ENCODE measurements around the gene AQP1. TPM values are rescaled to one million over a fixed set of nuclear protein-coding genes. Genes with fewer than 3 reads are reported as not detected.

The AQP1 gene
- total RNA-seq, 1 donor from 2014 or later: 1.4 TPM

DNA sequence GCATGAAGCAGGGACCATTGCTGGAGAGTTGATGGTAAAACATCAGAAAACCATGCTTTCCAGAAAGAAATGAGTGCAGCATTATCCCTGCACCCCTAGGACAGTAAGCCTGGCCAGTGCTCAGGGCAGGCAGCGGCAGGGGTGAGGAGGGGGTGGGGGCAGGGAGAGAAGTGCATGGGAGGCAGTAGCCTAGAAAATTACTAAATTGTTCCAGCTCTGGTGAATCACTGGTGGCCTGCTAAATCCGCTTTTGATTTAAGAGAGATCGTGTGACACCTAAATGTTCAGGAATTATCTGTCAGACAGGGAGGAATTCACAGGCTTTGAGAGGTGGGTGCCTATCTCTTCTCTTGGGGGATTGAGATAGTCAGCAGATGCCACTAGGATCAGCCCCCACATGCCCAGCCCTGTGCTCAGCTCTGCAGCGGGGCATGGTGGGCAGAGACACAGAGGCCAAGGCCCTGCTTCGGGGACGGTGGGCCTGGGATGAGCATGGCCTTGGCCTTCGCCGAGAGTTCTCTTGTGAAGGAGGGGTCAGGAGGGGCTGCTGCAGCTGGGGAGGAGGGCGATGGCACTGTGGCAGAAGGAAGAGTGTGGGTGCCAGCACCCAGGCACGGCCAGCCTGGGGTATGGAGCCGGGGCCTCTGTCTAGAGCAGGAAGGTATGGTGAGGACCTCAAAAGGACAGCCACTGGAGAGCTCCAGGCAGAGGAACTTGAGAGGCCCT, 5.0 kb upstream of the AQP1 start:
- Mint-ChIP-seq H3K27ac (ENCODE audit: unreplicated experiment) (no peak overlapping the region), H3K27me3 (ENCODE audit: low read depth) (no peaks in the 10 kb centered on the region), H3K4me3 (no peak overlapping the region), H3K9me3 (no peaks in the 10 kb centered on the region), H3K4me1 (no peaks in the 10 kb centered on the region), H3K36me3 (ENCODE audit: low read depth) (no peaks in the 10 kb centered on the region)
- TF ChIP-seq, protein P1, sequence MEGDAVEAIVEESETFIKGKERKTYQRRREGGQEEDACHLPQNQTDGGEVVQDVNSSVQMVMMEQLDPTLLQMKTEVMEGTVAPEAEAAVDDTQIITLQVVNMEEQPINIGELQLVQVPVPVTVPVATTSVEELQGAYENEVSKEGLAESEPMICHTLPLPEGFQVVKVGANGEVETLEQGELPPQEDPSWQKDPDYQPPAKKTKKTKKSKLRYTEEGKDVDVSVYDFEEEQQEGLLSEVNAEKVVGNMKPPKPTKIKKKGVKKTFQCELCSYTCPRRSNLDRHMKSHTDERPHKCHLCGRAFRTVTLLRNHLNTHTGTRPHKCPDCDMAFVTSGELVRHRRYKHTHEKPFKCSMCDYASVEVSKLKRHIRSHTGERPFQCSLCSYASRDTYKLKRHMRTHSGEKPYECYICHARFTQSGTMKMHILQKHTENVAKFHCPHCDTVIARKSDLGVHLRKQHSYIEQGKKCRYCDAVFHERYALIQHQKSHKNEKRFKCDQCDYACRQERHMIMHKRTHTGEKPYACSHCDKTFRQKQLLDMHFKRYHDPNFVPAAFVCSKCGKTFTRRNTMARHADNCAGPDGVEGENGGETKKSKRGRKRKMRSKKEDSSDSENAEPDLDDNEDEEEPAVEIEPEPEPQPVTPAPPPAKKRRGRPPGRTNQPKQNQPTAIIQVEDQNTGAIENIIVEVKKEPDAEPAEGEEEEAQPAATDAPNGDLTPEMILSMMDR (conservative IDR thresholded peaks at IDR 0.05): no peak
- no peak for DNase-seq (ENCODE audit: low read depth, low spot score)

DNA sequence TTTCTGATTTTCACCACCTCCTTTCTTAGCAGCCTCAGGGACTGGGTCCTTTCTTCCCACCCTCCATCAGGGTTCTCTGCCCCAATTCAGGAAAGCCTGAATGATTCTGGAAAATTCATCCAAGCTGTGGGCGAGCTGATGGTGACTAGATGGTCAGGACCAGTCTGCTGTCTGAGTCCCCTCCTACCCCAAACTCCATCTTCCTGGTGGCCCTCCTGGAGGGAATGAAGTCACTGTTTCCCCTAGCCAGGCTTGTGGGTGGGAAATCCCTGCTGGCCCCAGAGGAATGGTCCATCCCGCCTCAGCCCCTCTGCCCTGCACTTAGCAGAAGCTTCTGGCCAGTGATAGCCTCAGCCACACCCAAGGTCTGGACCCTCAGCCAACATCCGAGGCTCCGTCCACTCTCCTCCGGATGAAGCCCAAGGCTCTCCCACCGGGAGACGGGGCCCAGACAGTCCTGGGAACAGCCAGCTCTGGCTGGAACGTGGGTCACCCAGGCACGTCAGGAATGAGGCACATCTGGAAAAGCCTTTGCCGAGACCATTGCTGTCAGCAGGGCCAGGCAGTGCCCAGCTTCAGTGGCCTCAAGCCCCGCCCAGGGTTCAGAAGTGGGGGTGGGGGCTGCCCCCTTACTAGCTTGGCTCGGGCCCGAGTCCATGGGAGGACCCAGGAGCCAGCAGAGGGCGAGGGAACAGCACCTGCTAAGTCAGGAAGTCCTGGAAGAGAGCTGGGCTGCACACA, 4.0 kb upstream of the AQP1 start:
- Mint-ChIP-seq H3K27ac (ENCODE audit: unreplicated experiment) (no peak overlapping the region), H3K4me1 (peaks cover 1% of the 10 kb centered on the region), H3K9me3 (no peaks in the 10 kb centered on the region), H3K36me3 (ENCODE audit: low read depth) (no peaks in the 10 kb centered on the region), H3K27me3 (ENCODE audit: low read depth) (no peaks in the 10 kb centered on the region), H3K4me3 (no peak overlapping the region)
- DNase-seq (ENCODE audit: low read depth, low spot score): no peak
- TF ChIP-seq, protein P1 (conservative IDR thresholded peaks at IDR 0.05): no peak

DNA sequence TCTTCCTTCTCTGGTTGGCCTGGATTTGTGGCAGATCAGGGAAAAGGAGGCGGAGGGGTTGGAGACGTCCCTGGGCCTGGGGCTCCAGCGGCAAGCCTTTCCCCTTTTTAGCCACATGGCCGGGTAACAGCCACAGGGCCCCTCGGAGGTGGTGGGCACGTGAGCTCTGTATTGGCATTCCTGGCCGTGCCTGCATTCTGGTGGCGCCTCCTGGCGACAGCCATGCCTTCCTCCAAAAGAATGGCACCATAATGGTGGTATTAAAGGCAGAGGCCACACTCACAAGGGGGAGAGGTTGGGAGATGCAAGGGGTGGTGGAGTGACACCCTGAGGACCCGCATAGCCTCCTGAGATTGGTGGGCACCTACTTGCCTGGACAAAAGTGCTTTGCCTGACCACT, 3.0 kb upstream of the AQP1 start:
- H3K27ac Mint-ChIP-seq (ENCODE audit: unreplicated experiment): no peak overlapping the region
- H3K4me1 Mint-ChIP-seq: peaks cover 5% of the 10 kb centered on the region
- H3K9me3 Mint-ChIP-seq: no peaks in the 10 kb centered on the region
- H3K36me3 Mint-ChIP-seq (ENCODE audit: low read depth): no peaks in the 10 kb centered on the region
- no peaks in the 10 kb centered on the region for H3K27me3 Mint-ChIP-seq (ENCODE audit: low read depth)
- H3K4me3 Mint-ChIP-seq: no peak overlapping the region
- TF ChIP-seq, protein P1 (conservative IDR thresholded peaks at IDR 0.05): peak; percentile 23
- DNase-seq (ENCODE audit: low read depth, low spot score): no peak

DNA sequence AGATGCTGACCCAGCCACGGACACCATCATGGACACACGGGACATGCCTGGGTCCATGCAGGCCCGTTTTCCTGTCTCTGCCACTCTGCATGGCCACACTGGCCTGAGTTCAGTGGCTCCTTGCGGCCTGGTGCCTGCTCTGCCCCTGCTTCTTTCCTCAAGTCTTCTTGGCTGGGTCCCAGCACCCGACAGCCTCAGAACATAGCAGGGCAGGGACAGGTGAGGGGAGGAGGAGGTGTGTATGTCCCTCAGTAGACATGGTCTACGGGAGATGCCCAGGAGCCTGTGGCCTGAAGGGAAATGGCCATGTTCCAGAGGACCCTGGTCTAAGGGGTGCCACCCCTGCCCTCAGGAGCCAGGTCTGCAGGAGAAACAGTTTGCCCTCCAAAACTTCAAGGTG, 2.2 kb upstream of the AQP1 start:
- Mint-ChIP-seq H3K36me3 (ENCODE audit: low read depth) (no peaks in the 10 kb centered on the region), H3K9me3 (no peaks in the 10 kb centered on the region)

DNA sequence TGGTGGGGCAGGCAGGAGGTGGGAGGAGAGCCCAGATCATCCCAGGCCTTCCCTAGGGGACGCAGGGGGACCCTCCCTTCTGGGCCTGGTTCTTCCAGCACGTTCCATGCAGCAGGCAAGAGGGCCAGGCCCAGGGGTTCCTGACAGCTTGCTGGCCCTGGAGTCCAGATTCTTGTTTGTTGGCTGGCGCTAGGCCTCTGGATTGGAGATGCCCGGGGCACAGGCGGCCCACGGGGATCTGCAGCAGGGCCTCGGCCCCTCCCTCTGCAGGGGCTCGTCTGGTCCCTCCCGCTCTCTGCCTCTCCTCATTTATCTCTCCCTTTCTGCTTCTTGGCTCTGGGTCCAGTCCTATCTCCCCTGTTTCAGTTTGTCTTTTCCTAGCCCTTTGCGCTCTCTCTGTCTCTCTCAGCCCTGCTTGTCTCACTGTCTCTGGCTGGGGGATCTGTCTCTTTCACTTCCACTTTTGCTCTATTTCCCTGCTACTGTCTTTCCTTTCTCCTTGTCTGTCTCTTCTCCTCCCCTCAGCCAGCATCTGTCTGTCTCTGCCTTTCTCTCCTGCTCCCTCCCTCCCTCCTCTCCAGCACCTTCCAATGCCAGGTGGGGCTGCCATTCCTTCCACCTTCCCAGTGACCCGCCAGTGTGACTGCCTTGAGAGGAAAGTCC, 1.1 kb upstream of the AQP1 start:
- no peaks in the 10 kb centered on the region for H3K9me3 Mint-ChIP-seq
- TF ChIP-seq, protein P1 (conservative IDR thresholded peaks at IDR 0.05): no peak
- no peak for DNase-seq (ENCODE audit: low read depth, low spot score)
- H3K27me3 Mint-ChIP-seq (ENCODE audit: low read depth): no peaks in the 10 kb centered on the region
- no peak overlapping the region for H3K27ac Mint-ChIP-seq (ENCODE audit: unreplicated experiment)
- H3K36me3 Mint-ChIP-seq (ENCODE audit: low read depth): no peaks in the 10 kb centered on the region
- H3K4me3 Mint-ChIP-seq: no peak overlapping the region
- H3K4me1 Mint-ChIP-seq: peaks cover 5% of the 10 kb centered on the region

More for the DNA sequence above, 2.2 kb upstream of the AQP1 start:
- Mint-ChIP-seq H3K4me1 (peaks cover 5% of the 10 kb centered on the region), H3K4me3 (no peak overlapping the region), H3K27ac (ENCODE audit: unreplicated experiment) (no peak overlapping the region), H3K27me3 (ENCODE audit: low read depth) (no peaks in the 10 kb centered on the region)
- TF ChIP-seq, protein P1 (conservative IDR thresholded peaks at IDR 0.05): no peak
- no peak for DNase-seq (ENCODE audit: low read depth, low spot score)

Measured in neural crest cell (in vitro differentiated cells).